Measurements from ENCODE around the gene MAML3. TPM values are rescaled to one million over a fixed set of nuclear protein-coding genes. Genes with fewer than 3 reads are reported as not detected.

The MAML3 gene
- total RNA-seq, 1 donor: 6.5 TPM

- peak; percentile 30 for DNase-seq (ENCODE audit: low read depth)
- TF ChIP-seq CTCF (IDR thresholded peaks at IDR 0.05; ENCODE audit: insufficient read depth, low read depth, low read length): no peak
- no peak overlapping the region for H3K4me3 ChIP-seq (ENCODE audit: low read depth, low read length)
Observed at GRCh38 chr4:139838811-139839210, 315.2 kb downstream of the MAML3 start.

GRCh38 chr4:139834981-139835391, 319.0 kb downstream of the MAML3 start:
- DNase-seq (ENCODE audit: low read depth): no peak
- no peak overlapping the region for H3K4me3 ChIP-seq (ENCODE audit: low read depth, low read length)
- no peak for TF ChIP-seq CTCF (IDR thresholded peaks at IDR 0.05; ENCODE audit: insufficient read depth, low read depth, low read length)

GRCh38 chr4:139834226-139834662, 319.7 kb downstream of the MAML3 start:
- no peak for TF ChIP-seq CTCF (IDR thresholded peaks at IDR 0.05; ENCODE audit: insufficient read depth, low read depth, low read length)
- no peak overlapping the region for H3K4me3 ChIP-seq (ENCODE audit: low read depth, low read length)
- DNase-seq (ENCODE audit: low read depth): no peak

GRCh38 chr4:139833151-139833910, 320.7 kb downstream of the MAML3 start:
- TF ChIP-seq CTCF (IDR thresholded peaks at IDR 0.05; ENCODE audit: insufficient read depth, low read depth, low read length): no peak
- no peak overlapping the region for H3K4me3 ChIP-seq (ENCODE audit: low read depth, low read length)
- DNase-seq (ENCODE audit: low read depth): no peak

- no peak for TF ChIP-seq CTCF (IDR thresholded peaks at IDR 0.05; ENCODE audit: insufficient read depth, low read depth, low read length)
- no peak overlapping the region for H3K4me3 ChIP-seq (ENCODE audit: low read depth, low read length)
- no peak for DNase-seq (ENCODE audit: low read depth)
Observed at GRCh38 chr4:139828966-139829664, 324.9 kb downstream of the MAML3 start.

- TF ChIP-seq CTCF (IDR thresholded peaks at IDR 0.05; ENCODE audit: insufficient read depth, low read depth, low read length): no peak
- no peak for DNase-seq (ENCODE audit: low read depth)
- H3K4me3 ChIP-seq (ENCODE audit: low read depth, low read length): no peak overlapping the region
Observed at GRCh38 chr4:139826426-139826825, 327.6 kb downstream of the MAML3 start.

Measured in fibroblast of villous mesenchyme (primary cell).